DMS114 treated with DMSO at 0.1 percent for 48 hours (cell line): ENCODE data around the gene CBFA2T2.
"Not testable (repeated sequence)": the region's sequence is repeated elsewhere in the genome, so short reads cannot be mapped to it uniquely, and the experiment has no call there.

Source experiments
- DNase-seq: peaks from one replicate; lab custom pipeline; 2025; ENCODE audit not compliant: unreplicated experiment; lab: John Stamatoyannopoulos, UW

CBFA2T2 gene

DNA sequence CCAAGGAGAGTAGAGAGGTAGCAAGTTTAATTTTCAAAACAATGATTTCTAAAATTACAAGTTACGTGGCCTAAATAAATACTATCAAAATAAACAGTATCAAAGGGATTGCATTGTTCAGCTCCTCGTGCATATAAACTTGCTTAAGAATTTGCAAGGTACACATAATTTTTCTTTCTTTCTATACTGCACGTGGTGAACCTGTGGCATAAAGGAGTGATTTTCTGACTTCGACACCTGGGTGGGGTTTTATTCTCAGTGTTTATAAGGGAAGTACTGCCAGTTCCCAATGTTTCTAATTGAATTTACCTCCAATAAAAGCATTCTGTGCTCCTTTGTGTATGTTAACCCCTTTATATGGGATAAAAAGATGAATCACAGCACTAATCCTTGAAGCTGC, 122.1 kb downstream of the CBFA2T2 start:
- no peak for DNase-seq

DNA sequence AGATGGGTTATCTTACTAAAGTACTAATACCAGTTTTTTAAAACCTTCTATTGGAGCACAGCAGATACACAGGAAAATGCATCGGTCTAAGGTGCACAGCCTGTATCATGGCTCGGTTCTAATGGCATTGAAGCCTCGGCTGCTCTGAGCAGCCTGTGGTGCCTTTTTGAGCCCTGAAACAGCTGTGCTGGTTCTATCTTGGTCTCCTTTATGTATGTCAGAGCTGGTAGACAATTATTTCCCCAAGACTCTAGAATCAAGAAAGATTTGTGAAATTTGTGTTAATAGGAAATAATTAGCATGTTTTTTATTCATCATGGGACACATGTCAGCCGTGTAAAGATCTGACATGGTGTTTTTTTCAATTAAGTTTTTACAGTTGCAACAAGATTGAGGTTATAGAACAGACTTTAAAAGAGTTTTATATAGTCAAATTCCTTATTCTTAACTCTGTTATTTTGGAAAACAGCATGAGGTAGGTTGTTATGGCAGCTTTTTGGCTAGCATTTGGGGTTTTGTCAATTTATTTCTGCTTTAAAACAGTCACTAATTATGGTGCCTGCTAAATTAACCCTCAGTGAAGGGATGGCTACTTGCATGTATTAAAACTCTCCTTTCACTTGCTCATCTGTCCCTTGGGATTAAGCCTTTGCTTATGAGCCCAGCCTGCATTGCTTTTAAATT, 132.0 kb downstream of the CBFA2T2 start:
- no peak for DNase-seq

DNA sequence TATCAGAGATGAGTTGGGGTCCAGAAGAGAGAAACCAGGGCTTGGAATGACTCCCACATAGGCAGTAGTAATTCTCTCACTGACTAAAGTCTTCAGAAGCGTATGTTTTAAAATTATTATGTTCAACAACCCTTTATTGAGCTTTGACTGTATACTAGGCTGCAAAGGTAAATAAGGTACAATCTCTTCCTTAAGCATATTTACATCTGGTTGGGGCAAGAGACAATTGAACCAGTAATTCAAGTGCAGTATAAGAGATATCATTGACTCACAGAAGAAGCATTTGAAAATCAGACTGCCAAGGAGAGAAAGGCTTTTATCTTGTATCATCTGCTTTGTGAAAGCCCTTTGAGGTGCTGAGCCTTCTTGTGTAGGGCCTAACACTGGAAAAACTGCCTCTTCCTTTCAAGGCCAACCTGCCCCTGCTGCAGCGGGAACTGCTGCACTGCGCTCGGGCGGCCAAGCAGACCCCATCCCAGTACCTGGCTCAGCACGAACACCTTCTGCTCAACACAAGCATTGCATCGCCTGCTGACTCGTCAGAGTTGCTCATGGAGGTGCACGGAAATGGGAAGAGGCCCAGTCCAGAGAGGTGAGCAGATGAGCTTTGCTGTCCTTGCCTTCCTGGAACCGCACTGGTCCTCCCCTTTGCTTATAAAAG, 132.9 kb downstream of the CBFA2T2 start:
- DNase-seq = no peak

DNA sequence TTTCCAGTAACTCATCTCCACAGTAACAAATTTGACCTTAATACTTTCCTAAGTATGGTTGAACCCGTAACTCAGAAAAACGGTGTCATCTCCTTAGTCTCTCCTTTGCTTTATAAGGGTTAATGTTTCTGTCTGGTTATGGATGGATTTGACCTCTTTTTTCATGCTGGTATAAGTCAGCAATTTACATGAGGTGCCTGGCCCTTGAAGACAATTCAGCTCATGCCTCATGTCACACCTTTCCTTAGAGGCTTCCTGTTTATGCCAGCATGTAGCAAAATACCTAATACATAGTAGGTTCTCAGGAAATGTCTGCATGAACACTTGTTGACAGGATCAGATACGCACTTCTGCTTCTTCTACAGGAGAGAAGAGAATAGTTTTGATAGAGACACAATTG, 134.5 kb downstream of the CBFA2T2 start:
- no peak for DNase-seq

DNA sequence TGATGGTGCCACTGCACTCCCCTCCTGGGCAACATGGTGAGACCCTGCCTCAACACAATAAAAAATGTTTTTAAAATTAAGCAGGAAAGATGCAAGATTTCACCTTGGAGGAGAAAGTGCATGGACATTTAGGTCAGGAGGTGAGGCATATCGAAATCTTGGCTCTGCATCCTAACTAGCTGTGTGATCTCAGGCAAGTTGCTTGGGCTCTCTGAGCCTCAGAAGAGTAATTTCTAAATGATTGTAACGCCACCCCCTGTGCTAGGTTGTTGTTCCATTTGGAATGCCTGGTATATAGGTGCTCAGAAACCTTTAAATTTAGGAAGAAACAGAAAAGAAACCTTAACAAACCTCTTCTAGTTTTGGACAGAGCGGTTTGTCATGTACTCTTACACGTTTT, 136.3 kb downstream of the CBFA2T2 start:
- DNase-seq = no peak

GRCh38 chr20:33627577-33628216, 137.8 kb downstream of the CBFA2T2 start:
- no peak for DNase-seq

DNA sequence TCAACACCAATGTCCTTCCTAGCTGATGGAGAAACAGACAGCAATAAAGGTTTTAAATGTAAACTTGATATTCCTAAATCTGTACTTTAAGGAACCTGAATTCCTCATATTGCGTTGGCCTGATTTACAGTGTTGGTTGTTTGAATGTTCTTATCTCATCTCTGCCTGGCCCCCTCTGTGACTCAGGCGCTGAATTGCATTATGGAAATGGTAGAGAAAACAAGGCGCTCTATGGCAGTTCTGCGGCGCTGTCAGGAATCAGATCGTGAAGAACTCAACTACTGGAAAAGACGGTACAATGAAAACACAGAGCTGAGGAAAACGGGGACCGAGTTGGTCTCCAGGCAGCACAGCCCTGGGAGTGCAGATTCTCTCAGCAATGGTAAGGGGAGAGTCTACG, 139.6 kb downstream of the CBFA2T2 start:
- DNase-seq = no peak

DNA sequence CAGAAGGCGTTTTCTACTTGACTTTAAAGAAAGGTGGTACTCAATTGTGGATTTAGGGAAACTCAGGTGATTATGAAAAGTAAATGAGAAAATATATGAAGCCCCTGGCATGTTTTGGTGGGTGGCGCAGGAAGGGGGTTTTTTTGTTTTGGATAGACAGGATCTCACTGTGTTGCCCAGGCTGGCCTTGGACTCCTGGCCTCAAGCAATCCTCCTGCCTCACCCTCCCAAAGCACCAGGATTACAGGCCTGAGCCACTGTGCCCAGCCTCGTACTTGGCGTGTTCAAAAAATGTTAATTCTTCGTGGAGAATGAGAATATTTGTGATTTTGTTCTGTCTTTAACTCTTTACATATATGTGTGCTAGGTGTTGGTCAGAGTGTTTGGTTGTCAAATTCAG, 140.1 kb downstream of the CBFA2T2 start:
- no peak for DNase-seq

DNA sequence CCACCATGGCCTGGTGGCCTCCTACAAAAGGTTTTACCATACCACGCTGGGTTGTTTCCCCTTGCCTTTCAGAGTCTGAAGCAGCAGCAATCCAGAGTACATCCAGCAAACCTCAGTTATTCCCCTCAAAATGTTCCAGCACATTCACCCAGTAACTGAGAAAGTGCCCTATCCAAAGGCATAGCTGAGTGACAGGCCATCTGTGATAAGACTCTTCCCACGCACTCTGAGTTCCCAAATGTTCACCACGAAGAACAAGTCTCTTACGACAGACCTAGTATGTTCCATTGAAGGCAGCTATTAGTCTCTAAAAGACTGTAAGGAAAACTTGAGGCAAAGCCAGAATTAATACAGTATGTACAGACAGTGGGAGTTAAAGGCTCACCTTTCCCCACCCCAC, 140.6 kb downstream of the CBFA2T2 start:
- DNase-seq = no peak

GRCh38 chr20:33631910-33632309, 142.0 kb downstream of the CBFA2T2 start:
- not testable (repeated sequence) for DNase-seq

GRCh38 chr20:33635341-33635740, 145.4 kb downstream of the CBFA2T2 start:
- no peak for DNase-seq

- DNase-seq = no peak
Measured at GRCh38 chr20:33636776-33637175, 146.9 kb downstream of the CBFA2T2 start.

- no peak for DNase-seq
Measured at GRCh38 chr20:33640287-33640686, 150.4 kb downstream of the CBFA2T2 start.

DNA sequence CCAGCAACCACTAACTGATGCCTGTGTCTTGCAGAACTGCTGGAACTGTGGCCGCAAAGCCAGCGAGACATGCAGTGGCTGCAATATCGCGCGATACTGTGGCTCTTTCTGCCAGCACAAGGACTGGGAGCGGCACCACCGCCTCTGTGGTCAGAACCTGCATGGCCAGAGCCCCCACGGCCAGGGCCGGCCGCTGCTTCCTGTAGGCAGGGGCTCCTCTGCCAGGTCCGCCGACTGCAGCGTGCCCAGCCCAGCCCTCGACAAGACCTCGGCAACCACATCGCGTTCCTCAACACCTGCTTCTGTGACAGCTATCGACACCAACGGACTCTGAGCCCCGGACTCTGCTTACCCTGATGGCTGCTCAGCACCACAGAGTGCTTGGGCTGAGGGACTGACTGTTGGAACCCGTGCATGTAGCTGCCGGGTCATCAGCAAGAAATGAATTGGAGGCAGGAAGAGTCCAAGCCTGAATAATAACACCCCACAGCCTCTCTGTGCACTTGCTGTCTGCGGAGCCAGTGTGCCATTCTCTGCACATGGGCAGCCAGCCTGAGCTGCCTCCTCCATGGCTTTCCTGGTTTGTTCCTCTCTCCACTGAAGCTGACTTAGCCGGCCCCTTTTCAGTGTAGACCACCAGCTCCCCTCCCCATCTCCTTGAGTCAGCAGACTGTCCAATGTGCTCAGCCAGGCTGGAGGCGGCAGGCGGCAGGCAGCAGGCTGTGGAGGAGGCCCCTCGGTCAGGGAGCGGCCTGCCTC, 154.6 kb downstream of the CBFA2T2 start:
- no peak for DNase-seq

DNA sequence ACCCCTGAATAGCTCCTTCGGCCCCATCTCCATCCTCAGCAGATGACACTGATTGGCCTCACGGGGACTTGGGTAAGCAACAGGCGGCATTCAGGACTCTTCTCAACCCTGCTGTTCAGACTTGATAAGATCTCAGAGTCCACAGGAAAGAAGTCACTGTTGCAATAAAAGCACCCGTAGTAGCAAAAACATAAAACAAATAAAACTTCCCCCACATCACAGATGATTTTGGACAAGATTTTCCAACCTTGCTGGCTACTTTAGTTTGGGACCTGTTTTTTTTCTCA, 155.1 kb downstream of the CBFA2T2 start:
- DNase-seq = no peak

DNA sequence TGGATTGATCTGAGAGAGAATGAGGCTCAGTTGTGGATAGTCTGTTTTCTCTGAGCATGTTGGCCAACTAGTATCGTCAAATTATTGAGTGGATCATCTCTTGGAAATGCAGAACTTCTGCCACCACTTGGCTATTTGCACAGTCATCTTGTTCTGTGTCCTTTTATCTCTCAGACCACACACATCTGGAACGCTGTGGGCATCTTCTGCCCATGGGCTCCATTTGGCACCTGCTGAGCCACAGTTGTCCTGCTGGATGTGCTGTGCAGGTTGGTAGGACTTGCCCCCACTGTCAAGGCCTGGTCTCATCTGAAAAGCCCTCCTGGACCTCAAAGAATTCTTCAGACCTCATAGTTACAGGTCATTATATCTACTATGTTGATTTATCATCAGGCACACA, 155.5 kb downstream of the CBFA2T2 start:
- DNase-seq = no peak

- no peak for DNase-seq
Measured at GRCh38 chr20:33646191-33646590, 156.3 kb downstream of the CBFA2T2 start.

DNA sequence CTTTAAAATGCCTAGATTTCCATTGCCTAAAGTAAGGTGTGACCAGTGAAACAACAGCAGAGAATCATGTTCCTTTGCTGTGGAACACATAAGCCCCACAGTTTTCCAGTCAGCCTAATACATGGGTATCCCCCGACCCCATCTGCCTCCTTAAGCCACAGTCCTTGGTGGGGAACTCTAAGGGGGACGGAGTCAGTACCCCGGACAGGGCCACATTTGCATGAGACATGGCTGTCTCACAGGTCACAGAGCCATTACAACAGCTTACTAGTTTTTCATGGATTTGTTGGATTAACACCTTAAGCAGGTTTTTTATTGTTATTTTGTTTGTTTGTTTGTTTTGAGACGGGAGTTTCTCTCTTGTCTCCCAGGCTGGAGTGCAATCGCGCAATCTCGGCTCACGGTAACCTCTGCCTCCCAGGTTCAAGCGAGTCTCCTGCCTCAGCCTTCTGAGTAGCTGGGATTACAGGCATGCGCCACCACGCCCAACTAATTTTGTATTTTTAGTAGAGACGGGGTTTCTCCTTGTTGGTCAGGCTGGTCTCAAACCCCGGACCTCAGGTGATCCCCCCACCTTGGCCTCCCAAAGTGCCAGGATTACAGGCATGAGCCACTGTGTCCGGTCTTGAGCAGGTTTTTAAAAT, 157.2 kb downstream of the CBFA2T2 start:
- not testable (repeated sequence) for DNase-seq

GRCh38 chr20:33647603-33648395, 157.9 kb downstream of the CBFA2T2 start:
- DNase-seq = no peak

- no peak for DNase-seq
Measured at GRCh38 chr20:33648396-33649004, 158.6 kb downstream of the CBFA2T2 start.
